Ovary (tissue), 3 donors: ENCODE data around the gene ASXL2.
"Not testable (repeated sequence)": the region's sequence is repeated elsewhere in the genome, so short reads cannot be mapped to it uniquely, and the experiment has no call there.

Experiments used
- CTCF ChIP-seq, 3 donors: fragments of 450-650 bp in 2 of 3; fragments of 200-600 bp in 1 of 3; IDR thresholded peaks; one replicate each; pipeline versions ENCODE4 v1.5.1 to v1.8.0; 2016 to 2022; ENCODE audit warnings: antibody characterized with exemption in 3 of 3, mild to moderate bottlenecking in 1 of 3
- EP300 ChIP-seq: sonication (generic); formaldehyde crosslinking; IDR thresholded peaks from one replicate; pipeline ENCODE4 v1.6.1; 2017; ENCODE audit warnings: antibody characterized with exemption
- POLR2A ChIP-seq: fragments of 450-650 bp; IDR thresholded peaks from one replicate; pipeline ENCODE4 v1.6.1; 2017; ENCODE audit warnings: antibody characterized with exemption, mild to moderate bottlenecking, moderate library complexity
- donor health status: DM: no; HTN: no; CAD: no.

GRCh38 chr2:25849350-25849749, 28.9 kb downstream of the ASXL2 start:
- TF ChIP-seq CTCF (IDR thresholded peaks at IDR 0.05); EP300; POLR2A: not testable (repeated sequence)
